ENCODE measurements around the gene CAPZB.

DNA sequence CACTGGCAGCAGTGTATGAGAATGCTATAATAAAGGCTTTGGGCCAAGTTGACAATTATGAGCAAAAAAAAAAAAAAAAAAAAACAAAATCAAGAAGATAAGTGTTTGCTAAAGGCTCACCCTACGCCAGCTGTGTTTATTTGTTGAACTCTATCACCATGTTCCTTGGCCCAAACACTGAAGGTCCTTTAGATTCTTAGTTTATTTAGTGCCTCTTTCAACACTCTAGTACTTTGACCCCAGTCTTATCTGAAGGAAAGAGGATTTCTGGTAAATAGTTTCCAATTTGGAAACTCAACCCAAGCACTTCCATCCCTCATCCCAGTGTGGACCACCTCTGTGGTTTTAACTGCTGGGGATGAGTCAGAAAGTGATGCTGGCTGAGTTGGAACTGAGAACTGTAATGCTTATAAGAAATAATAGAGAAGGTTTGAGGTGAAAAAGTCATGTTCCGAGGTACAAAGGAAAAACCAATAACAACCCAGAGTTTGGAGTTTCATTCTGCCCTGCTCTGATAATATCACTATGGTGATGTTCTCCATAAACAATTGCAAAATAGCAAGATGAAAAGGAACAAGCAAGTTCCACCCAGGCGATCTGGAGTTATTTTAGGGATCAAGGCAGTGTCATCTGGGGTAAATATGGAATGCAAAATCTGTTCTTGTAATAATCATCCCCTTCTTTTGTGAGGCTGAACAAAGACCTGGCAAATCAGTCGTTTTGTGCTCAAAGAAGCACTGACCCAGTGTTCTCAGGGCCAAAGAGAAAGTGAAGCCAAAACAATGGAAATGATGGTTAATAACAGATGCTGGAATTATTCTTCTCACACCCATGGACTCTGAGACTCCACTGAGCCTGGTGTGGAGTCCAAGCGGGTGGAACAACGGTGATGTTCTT is 19.7 kb upstream of the CAPZB start:
- TF ChIP-seq CTCF (IDR thresholded peaks at IDR 0.05; ENCODE audit: borderline replicate concordance, extremely low read depth, low read length, poor library complexity, severe bottlenecking) = no peak
- TF ChIP-seq EZH2 (IDR thresholded peaks at IDR 0.05; ENCODE audit: borderline replicate concordance, low read depth, low read length, severe bottlenecking) = no peak

Measured in DND-41 (cell line).